ENCODE results near the gene CSMD2.

Gene CSMD2

GRCh38 chr1:33854091-33854490, 310.9 kb downstream of the CSMD2 start:
- DNase-seq (ENCODE audit: low read depth in 2 of 2): no peak

DNA sequence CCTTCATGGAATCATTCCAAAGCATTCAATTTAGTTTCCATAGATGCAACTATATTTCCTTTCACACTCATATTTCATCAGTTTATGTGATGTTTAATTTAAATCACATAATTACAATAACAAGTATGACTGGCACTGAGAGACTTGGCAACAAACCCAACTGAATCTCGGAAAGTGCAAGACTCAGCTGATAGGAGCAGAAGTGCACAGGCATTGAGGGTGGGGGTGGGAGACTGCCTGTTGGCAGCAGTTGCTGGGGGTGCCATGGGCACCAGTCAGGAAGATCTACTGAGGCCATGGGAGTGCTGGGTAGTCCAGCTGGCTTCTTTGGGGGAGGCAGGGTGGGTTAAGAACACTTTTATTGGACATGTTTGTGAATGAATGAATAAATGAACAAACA, 311.6 kb downstream of the CSMD2 start:
- DNase-seq (ENCODE audit: low read depth in 2 of 2): no peak

DNA sequence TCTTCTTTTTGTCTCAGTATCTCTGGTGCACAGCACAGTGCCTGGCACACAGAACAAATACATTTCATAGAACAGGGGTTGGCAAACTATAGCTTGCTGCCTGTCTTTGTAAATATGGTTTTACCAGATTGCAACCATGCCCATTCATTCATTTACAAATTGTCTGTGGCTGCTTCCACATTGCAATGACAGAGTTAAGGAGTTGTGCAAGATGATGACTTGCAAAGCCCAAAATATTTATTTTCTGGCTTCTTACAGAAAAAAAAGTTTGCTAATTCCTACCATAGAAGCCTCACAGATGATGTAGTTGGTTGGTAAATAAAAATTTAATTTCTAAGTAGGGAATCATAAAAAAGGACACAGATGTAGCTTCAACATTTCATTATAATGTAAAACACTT, 312.3 kb downstream of the CSMD2 start:
- no peak for DNase-seq (ENCODE audit: low read depth in 2 of 2)

DNA sequence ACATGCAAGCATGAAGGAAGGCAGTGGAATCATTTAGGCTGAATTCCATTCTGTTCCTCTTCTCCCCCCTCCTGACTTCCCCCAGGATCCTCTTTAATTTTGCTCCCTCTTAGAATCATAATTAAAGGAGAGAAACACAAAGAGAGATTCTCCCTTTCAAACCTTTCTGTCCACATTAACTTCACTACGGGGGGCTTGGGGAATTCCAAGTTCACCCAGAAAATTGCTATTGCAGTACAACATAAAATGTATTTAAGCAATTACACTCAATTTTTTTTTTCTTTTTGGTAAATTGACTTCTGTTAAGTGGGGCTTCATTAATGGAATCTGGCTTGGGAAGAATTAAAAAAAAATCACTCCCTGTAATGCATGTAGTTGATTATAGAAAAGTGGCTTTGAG, 314.5 kb downstream of the CSMD2 start:
- DNase-seq (ENCODE audit: low read depth in 2 of 2): no peak

GRCh38 chr1:33849211-33849610, 315.8 kb downstream of the CSMD2 start:
- no peak for DNase-seq (ENCODE audit: low read depth in 2 of 2)

- no peak for DNase-seq (ENCODE audit: low read depth in 2 of 2)
These were observed 316.7 kb downstream of the CSMD2 start for GRCh38 chr1:33848205-33848937.

DNA sequence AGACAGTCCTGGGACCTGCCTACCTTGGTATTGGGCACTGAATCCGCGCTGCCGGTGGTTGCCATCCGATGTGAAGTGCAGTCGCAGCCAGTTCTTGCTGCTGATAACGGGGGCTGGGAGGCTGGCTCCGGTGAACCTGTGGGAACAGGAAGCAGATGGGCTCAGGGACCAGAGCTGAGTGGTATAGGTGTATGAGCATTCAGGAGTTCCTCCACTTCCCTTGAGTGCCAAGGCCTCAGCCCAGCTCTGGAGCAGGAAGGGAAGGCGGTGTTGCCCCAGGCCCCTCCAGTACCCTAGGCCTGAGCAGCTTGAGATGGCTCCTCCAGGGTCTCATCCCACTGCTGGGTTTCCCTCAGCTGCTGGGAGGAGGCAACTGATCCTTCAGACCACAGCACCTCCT, 318.2 kb downstream of the CSMD2 start:
- DNase-seq (ENCODE audit: low read depth in 2 of 2): no peak

GRCh38 chr1:33844166-33844565, 320.9 kb downstream of the CSMD2 start:
- DNase-seq (ENCODE audit: low read depth in 2 of 2): no peak

GRCh38 chr1:33842348-33842747, 322.7 kb downstream of the CSMD2 start:
- DNase-seq (ENCODE audit: low read depth in 2 of 2): no peak

DNA sequence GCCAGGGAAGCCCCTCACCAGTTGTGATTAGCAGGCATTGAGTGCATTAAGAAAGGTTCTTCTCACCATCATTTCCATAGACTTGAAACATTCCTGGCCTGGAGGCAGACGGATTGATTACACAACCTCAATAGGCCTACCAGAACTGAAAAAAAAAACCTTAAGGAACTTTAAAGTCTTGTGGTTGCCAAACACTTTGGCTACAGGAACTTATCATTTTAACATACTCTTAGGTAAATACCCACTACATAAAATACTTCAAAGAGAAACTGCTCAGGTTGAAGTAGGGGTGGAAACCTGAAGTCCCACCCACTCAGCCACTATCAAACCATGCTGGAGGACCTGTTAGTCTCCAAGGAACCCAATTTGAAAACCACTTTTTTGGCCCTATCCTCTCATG, 323.5 kb downstream of the CSMD2 start:
- DNase-seq (ENCODE audit: low read depth in 2 of 2): no peak

DNA sequence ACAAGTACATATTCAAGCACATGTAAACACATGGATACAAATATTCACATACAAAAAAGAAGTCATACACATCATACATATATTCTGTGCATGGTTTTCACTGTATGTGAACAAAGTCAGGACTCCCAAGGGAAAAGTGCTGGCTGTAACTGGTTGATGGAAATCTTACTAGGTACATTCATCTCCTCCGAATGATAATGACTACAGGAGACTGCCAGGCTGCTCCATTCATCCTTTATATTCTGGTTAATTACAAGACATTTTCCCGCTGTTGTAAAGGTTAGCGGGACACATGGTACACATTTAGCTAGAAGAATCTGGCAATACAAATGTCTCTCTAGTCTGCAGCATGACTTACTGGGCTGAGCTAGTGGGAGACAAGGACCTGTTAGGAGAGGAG, 327.4 kb downstream of the CSMD2 start:
- DNase-seq (ENCODE audit: low read depth in 2 of 2): no peak

DNA sequence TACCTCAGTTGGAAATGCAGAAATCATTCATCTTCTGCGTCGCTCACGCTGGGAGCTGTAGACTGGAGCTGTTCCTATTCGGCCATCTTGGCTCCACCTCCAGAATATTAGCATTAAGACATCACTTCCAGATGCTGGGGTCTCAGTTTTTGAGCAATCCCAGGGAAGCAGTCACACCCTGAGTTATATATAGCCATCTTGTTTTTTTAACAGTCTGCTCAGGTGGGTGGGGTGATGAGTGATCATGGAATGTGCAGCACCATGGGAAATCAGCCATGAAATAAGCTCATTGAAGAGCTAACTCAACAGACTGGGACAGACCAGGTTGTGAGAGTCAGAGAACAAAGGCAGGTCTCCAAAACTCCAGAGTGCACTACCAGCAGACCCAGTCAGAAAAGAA, 328.1 kb downstream of the CSMD2 start:
- no peak for DNase-seq (ENCODE audit: low read depth in 2 of 2)

DNA sequence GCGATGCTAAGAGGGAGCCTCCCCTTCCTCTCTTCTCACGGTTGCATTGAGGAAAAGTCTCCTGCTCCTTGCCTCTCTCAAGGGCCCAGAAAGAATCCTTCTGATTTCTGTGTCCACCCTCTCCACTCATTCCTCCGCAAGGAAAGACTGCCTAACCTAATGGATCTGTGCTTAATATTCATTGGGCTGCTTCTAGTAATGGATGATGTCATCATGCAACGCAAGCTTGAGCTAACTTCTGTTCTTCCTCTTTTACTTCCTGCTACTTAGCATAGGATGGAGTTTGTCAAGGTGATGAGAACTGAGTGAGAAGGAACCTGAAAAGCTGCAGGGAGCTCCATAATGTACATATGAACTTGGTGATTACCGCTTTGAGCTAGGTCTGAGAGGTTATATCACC, 336.4 kb downstream of the CSMD2 start:
- DNase-seq (ENCODE audit: low read depth in 2 of 2): no peak

DNA sequence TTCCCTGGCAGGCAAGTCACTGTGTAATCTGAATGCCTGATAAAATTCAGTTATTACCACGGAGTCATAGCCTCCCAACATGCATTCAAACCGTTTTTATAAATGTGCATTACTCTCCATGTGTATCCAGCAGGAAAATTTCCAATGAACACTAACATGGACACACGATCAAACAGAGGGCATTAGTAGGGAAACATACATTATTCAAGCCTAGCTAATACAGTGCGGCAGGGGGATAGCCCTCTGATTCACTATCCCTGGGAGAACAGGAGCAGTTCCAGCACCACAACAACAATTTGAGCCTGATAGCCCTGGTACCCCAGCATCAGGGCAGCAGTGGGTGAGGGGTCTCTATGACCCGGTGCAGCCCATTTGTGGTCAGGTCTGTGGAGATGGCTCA, 337.0 kb downstream of the CSMD2 start:
- no peak for DNase-seq (ENCODE audit: low read depth in 2 of 2)

- no peak for DNase-seq (ENCODE audit: low read depth in 2 of 2)
These were observed 338.3 kb downstream of the CSMD2 start for GRCh38 chr1:33826711-33827110.

GRCh38 chr1:33826311-33826710, 338.7 kb downstream of the CSMD2 start:
- DNase-seq (ENCODE audit: low read depth in 2 of 2): no peak

GRCh38 chr1:33825506-33825905, 339.5 kb downstream of the CSMD2 start:
- DNase-seq (ENCODE audit: low read depth in 2 of 2): no peak

GRCh38 chr1:33824971-33825370, 340.1 kb downstream of the CSMD2 start:
- DNase-seq (ENCODE audit: low read depth in 2 of 2): no peak

DNA sequence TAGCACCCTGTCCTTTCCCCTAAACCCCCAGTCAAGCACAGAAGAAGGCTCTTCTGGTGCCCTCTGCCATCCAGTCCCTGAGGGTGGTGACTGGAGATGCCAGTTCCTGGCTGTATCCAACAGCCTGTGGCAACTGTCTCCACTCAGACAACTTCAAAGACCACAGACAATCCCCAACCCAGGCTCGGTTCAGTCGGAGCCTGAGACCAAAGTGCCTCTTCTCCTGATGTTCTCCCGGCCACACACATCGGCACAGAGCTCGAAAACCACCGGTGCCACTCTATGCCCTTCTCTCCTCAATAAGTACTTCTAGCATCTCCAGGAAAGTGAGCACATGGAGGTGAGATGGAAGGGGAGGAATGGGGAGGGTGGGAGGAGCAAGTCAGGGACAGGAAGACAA, 340.7 kb downstream of the CSMD2 start:
- DNase-seq (ENCODE audit: low read depth in 2 of 2): no peak

- no peak for DNase-seq (ENCODE audit: low read depth in 2 of 2)
These were observed 341.2 kb downstream of the CSMD2 start for GRCh38 chr1:33823830-33824229.

DNA sequence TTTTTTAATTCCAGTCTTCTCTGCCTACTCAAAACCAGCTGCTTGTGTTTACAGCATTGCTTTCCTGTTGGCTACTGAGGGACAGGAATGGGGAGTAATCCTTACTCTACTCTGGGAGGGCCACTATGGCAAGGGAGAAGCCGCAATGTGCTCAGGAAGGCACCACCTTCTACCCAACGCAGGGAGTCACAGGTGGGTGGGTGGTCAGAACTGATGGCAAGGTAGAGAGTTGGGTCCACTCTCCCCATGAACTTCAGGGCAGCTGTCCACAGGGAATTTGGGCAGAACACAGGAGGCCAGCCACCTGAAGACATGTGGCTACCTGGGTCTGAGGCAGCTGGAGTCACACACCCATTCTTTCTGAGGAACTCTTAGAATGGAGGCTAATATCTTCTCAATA, 341.6 kb downstream of the CSMD2 start:
- DNase-seq (ENCODE audit: low read depth in 2 of 2): no peak

DNA sequence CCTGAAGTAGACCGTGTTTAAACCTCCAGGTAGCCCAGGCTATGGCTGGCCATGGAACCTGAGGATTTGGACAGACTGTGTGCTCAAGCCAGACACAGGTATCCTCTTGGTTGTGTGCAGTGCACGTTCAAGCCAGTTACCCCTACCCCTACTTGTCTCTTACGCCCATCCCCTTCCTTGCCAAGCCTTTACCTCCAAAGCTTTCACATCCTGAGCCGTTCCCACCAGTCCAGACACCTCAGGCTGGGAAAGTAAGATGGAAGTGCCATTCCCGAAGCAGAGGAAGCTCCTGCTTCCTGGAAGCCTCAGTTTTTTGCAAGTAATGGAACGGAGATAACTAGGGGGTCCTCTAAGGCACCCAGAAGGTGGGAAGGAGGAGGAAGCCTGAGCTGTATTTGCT, 342.6 kb downstream of the CSMD2 start:
- no peak for DNase-seq (ENCODE audit: low read depth in 2 of 2)

GRCh38 chr1:33821291-33821690, 343.7 kb downstream of the CSMD2 start:
- DNase-seq (ENCODE audit: low read depth in 2 of 2): no peak

- no peak for DNase-seq (ENCODE audit: low read depth in 2 of 2)
These were observed 344.2 kb downstream of the CSMD2 start for GRCh38 chr1:33820804-33821203.

All from stimulated activated CD8-positive, alpha-beta memory T cell treated with anti-CD3 and anti-CD28 coated beads, Interleukin-2, amount 100 ng/mL, for 48 hours (primary cell).